Spleen (tissue), 11 donors: ENCODE measurements around the gene STKLD1. TPM values are rescaled to one million over a fixed set of nuclear protein-coding genes. Genes with fewer than 3 reads are reported as not detected.
A peak's percentile ranks its signal among the peaks of the same experiment; 100 is the strongest.

ENCODE experiments used
- DNase-seq: peaks from one replicate; pipeline ENCODE4 v3.0.0-alpha.2; 2020
- H3K27ac ChIP-seq, 8 donors: fragments of 200-600 bp; sonication (generic) in 7 of 8; 1 replicate in 4 of 8; 2 replicates in 4 of 8; pipeline versions ENCODE4 v1.5.0 to v1.8.0; 2016 to 2021; ENCODE audit warnings: inconsistent platforms in 4 of 8, mild to moderate bottlenecking in 4 of 8, moderate library complexity in 1 of 8
- H3K27me3 ChIP-seq, 7 donors: fragments of 200-600 bp; sonication (generic) in 6 of 7; replicated peaks in 1 of 7; 1 replicate in 4 of 7; 2 replicates in 3 of 7; pipeline versions ENCODE4 v1.5.0 to v1.8.0; 2016 to 2021; ENCODE audit warnings: inconsistent platforms in 3 of 7, mild to moderate bottlenecking in 1 of 7
- H3K36me3 ChIP-seq, 6 donors: fragments of 200-600 bp; sonication (generic) in 5 of 6; 1 replicate in 4 of 6; 2 replicates in 2 of 6; pipeline versions ENCODE4 v1.5.0 to v1.8.0; 2016 to 2021; ENCODE audit warnings: inconsistent platforms in 2 of 6
- H3K4me1 ChIP-seq, 6 donors: fragments of 200-600 bp; sonication (generic) in 5 of 6; 1 replicate in 3 of 6; 2 replicates in 3 of 6; pipeline versions ENCODE4 v1.5.0 to v1.8.0; 2016 to 2021; ENCODE audit warnings: inconsistent platforms in 3 of 6
- H3K4me3 ChIP-seq, 8 donors: fragments of 200-600 bp; sonication (generic) in 7 of 8; 1 replicate in 4 of 8; 2 replicates in 4 of 8; pipeline versions ENCODE4 v1.5.0 to v1.8.0; 2016 to 2021; ENCODE audit warnings: inconsistent platforms in 4 of 8, mild to moderate bottlenecking in 4 of 8, moderate library complexity in 2 of 8
- H3K9me3 ChIP-seq, 8 donors: fragments of 200-600 bp; sonication (generic) in 7 of 8; 1 replicate in 4 of 8; 2 replicates in 4 of 8; pipeline versions ENCODE4 v1.5.0 to v1.8.0; 2016 to 2021; ENCODE audit warnings: inconsistent platforms in 4 of 8
- POLR2A ChIP-seq, 3 donors: fragments of 450-650 bp; IDR thresholded peaks; one replicate each; pipeline ENCODE4 v1.5.1; 2017; ENCODE audit warnings: antibody characterized with exemption in 3 of 3, mild to moderate bottlenecking in 1 of 3
- POLR2AphosphoS5 ChIP-seq, 3 donors: sonication (generic); formaldehyde crosslinking; IDR thresholded peaks; one replicate each; pipeline ENCODE4 v1.5.1; 2017; ENCODE audit warnings: antibody characterized with exemption in 3 of 3
- WGBS, 5 donors: extraction: QIAGEN DNeasy Blood & Tissue Kit in 3 of 5; methylation state at CpG; one replicate each; pipeline versions ENCODE4 v1.1.5 to v1.1.7; 2013 to 2018; 5-methylcytosine and 5-hydroxymethylcytosine counted together
- intact Hi-C: fragments of 100-400 bp; cut with DNase I; formaldehyde crosslinking; loops from one replicate; pipeline ENCODE4 v1.15.0; 2023; ENCODE audit warnings: low total_unique reads
- polyA plus RNA-seq, 3 donors: library from polyadenylated mRNA; stranded (reverse); fragments of 200-250 nt; gene quantifications; one replicate each; pipeline ENCODE4 v1.2.1, GENCODE V29; 2013
- total RNA-seq, 7 donors: library from RNA; depleted of rRNA in 3 of 7; stranded (reverse); fragments of >200 nt in 3 of 7; fragmentation: NEBNext Ultra II Directional in 4 of 7; extraction: Animal tissue kit (Norgen Biotek cat#: 25700) in 4 of 7; gene quantifications; one replicate each; pipeline versions ENCODE4 v1.1.0 to v1.2.1, GENCODE V29; 2016 to 2021
- TF ChIP-seq, protein P1 (sequence below), 11 experiments: fragments of 200-600 bp in 7 of 11; fragments of 450-650 bp in 4 of 11; sonication (generic) in 4 of 11; IDR thresholded peaks in 8 of 11; conservative IDR thresholded peaks in 3 of 11; 1 replicate in 7 of 11; 2 replicates in 4 of 11; pipeline versions ENCODE4 v1.4.0 to v1.8.0; 2016 to 2021; ENCODE audit warnings: antibody characterized with exemption in 11 of 11, inconsistent platforms in 4 of 11, mild to moderate bottlenecking in 1 of 11
- donor health status: healthy with polysubstance abuse.
- donor health status: DM: no; HTN: no; CAD: no; lungs with moderate emphysema.
- donor health status: DM: no; HTN: no; CAD: no.
- donor health status: Bipolar disorder and iron deficiency.
- donor health status: healthy.
- donor health status: DM: no; HTN: no; CAD: no.
- donor health status: DM: yes; HTN: yes; CAD: no.

Gene STKLD1
- total and polyA plus RNA-seq, 10 donors, result 0.29 to 1.5 (median 0.95) TPM; not detected in 2

DNA sequence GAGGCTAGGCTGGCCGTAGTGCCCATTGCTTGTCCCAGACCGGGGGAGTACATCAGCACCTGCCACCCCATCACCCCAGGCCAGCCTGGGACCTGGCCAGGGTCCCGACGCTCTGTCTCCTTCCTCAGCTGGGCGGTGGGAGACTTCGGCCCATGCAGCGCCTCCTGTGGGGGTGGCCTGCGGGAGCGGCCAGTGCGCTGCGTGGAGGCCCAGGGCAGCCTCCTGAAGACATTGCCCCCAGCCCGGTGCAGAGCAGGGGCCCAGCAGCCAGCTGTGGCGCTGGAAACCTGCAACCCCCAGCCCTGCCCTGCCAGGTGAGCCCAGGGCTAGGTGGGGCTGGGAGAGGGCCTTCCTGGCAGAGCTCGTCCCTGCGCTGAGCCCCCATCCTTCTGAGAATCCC, 67.1 kb downstream of the STKLD1 start:
- no peak for TF ChIP-seq POLR2AphosphoS5 (IDR thresholded peaks at IDR 0.05)
- no peak for TF ChIP-seq POLR2A (IDR thresholded peaks at IDR 0.05)
- WGBS, 5 donors, result 85 to 96% (median 94%) methylated on average over 2 to 15 of the region's 15 CpGs; no CpG with 5 or more reads in 1 of the 5 donors
- Histone ChIP-seq H3K36me3 (no peaks in the 10 kb centered on the region), H3K27me3 (no peaks in the 10 kb centered on the region), H3K4me1 (peaks cover 0 to 14% (median 1%) of the 10 kb centered on the region in 6 donors), H3K4me3 (no peak overlapping the region), H3K27ac (no peak overlapping the region), H3K9me3 (no peaks in the 10 kb centered on the region)
- intact Hi-C loops, result no loop called here
- DNase-seq, result no peak

DNA sequence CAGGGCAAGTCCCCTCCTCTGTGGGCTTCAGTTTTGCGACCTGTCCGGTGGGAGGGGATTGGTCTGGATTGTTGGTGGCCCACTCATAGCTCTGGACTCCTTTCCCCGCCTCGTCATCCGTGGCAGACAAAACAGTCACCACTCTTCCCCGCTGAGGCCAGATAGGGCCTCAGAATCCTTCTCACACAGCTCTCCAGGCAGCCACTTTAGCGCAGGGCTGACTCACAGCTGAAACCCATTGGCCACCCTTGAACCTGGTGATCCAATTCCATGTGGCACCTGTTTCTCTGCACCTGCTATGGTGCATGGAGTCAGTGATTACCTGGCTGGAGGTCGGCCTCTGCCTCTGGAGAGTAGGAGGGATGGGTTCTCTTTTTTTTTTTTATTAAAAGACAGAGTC, 67.8 kb downstream of the STKLD1 start:
- Histone ChIP-seq H3K4me3 (no peak overlapping the region), H3K4me1 (peaks cover 0 to 14% (median 1%) of the 10 kb centered on the region in 6 donors), H3K9me3 (no peaks in the 10 kb centered on the region), H3K27ac (no peak overlapping the region), H3K36me3 (no peaks in the 10 kb centered on the region), H3K27me3 (no peaks in the 10 kb centered on the region)
- TF ChIP-seq POLR2AphosphoS5 (IDR thresholded peaks at IDR 0.05) (no peak), POLR2A (IDR thresholded peaks at IDR 0.05) (no peak)
- TF ChIP-seq, protein P1, sequence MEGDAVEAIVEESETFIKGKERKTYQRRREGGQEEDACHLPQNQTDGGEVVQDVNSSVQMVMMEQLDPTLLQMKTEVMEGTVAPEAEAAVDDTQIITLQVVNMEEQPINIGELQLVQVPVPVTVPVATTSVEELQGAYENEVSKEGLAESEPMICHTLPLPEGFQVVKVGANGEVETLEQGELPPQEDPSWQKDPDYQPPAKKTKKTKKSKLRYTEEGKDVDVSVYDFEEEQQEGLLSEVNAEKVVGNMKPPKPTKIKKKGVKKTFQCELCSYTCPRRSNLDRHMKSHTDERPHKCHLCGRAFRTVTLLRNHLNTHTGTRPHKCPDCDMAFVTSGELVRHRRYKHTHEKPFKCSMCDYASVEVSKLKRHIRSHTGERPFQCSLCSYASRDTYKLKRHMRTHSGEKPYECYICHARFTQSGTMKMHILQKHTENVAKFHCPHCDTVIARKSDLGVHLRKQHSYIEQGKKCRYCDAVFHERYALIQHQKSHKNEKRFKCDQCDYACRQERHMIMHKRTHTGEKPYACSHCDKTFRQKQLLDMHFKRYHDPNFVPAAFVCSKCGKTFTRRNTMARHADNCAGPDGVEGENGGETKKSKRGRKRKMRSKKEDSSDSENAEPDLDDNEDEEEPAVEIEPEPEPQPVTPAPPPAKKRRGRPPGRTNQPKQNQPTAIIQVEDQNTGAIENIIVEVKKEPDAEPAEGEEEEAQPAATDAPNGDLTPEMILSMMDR (IDR thresholded peaks at IDR 0.05 in 8 of 11, conservative IDR thresholded peaks at IDR 0.05 in 3 of 11), result no peak
- no peak for DNase-seq
- 82 to 94% (median 84%) methylated on average over 7 to 8 of the region's 8 CpGs for WGBS, 5 donors
- intact Hi-C loops, result no loop called here

DNA sequence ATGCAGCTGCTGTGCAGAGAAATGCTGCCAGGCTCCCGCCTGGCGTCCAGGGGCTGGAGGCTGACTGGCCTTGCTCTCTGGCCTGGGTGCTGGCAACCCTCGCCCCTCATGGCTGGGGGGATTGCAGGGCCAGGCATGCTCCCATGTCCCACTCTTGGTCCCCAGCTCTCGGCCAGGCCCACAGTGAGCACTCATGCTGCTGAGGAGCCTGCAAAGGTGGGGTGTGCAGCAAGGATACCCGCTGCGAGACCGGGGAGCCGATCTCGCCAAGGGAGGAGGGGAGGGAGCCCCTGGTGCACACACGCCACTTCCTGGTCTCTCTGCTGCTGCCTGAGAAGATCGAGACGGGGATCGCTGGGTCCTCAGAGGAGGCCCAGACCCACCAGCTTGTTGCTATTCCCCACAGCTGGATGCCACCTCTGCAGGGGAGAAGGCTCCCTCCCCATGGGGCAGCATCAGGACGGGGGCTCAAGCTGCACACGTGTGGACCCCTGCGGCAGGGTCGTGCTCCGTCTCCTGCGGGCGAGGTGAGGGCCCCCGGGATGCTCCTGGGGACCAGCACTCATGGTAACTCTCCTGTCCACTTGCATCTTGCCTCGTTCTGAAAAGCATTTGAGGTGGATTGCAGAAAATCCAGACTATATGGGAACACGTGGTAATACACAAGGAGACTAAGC, 69.3 kb downstream of the STKLD1 start:
- DNase-seq, result peak; percentile 73
- Histone ChIP-seq H3K36me3 (no peaks in the 10 kb centered on the region), H3K4me3 (no peak overlapping the region), H3K9me3 (no peaks in the 10 kb centered on the region), H3K27me3 (no peaks in the 10 kb centered on the region), H3K4me1 (peaks cover 0 to 14% (median 1%) of the 10 kb centered on the region in 6 donors), H3K27ac (no peak overlapping the region)
- TF ChIP-seq, protein P1 (IDR thresholded peaks at IDR 0.05 in 8 of 11, conservative IDR thresholded peaks at IDR 0.05 in 3 of 11), result no peak
- TF ChIP-seq POLR2AphosphoS5 (IDR thresholded peaks at IDR 0.05) (no peak), POLR2A (IDR thresholded peaks at IDR 0.05) (no peak)
- 67 to 88% (median 84%) methylated on average over 17 to 23 of the region's 23 CpGs for WGBS, 5 donors
- intact Hi-C loops, result no loop called here

DNA sequence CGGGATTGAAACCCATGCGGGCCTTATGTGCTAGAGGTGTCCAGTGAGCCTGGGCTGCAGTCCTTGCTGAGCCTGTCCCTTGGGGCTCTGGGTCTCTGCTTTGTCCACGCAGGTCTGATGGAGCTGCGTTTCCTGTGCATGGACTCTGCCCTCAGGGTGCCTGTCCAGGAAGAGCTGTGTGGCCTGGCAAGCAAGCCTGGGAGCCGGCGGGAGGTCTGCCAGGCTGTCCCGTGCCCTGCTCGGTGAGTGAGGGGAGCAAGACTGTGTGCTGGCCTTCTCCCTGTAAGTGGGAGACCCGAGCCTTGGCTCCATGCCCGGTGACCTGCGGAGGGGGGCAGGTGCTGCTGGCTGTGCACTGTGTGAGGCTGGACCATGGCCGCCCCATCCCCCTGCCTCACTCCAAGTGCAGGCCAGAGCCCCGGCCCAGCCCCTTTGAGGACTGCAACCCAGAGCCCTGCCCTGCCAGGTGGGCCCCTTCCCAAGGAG, 72.4 kb downstream of the STKLD1 start:
- Histone ChIP-seq H3K9me3 (no peaks in the 10 kb centered on the region), H3K36me3 (no peaks in the 10 kb centered on the region), H3K4me3 (no peak overlapping the region), H3K4me1 (no peaks in the 10 kb centered on the region), H3K27me3 (no peaks in the 10 kb centered on the region), H3K27ac (no peak overlapping the region)
- intact Hi-C loops, result no loop called here
- 71 to 88% (median 75%) methylated on average over 5 to 13 of the region's 13 CpGs for WGBS, 5 donors
- no peak for DNase-seq
- TF ChIP-seq POLR2A (IDR thresholded peaks at IDR 0.05) (no peak), POLR2AphosphoS5 (IDR thresholded peaks at IDR 0.05) (no peak)
- TF ChIP-seq, protein P1 (IDR thresholded peaks at IDR 0.05 in 8 of 11, conservative IDR thresholded peaks at IDR 0.05 in 3 of 11), result no peak
